ENCODE measurements around the gene ISX. TPM values are rescaled to one million over a fixed set of nuclear protein-coding genes. Genes with fewer than 3 reads are reported as not detected.

ISX gene
- total and polyA plus RNA-seq, 2 of the 13 experiments (the other 11 are each of a cell fraction or from before 2014, with no cell fraction given): 1.4 to 1.8 TPM

DNA sequence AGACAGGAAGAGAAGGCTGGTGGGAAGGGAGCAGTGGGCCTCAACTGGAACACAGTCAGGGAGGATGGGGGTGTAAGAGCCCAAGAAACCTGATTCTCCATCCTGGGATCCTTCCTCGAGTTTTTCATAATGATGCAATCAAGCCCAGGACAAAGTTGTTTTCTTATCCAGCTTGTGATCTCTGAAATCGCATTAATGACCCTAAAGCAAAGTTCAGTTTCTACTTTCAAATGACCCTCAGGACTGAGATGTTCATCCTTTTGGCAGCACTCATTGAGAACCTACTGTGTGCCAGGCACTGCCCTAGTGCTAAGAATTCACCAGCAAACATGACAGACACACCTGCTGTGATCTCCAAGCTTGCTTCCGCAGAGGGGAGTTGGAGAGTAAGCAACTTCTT lies 45.3 kb downstream of the ISX start:
- in situ Hi-C loops (cut with HindIII; ENCODE audit: extremely low pct_ligation_motif_present, low pct_unique_long_range_greater_than_20kb): no loop called here
- POLR2A ChIA-PET: no interaction called here
- no peak overlapping the region for H3K27ac ChIP-seq (ENCODE audit: extremely low read length, insufficient read depth, low read length)

DNA sequence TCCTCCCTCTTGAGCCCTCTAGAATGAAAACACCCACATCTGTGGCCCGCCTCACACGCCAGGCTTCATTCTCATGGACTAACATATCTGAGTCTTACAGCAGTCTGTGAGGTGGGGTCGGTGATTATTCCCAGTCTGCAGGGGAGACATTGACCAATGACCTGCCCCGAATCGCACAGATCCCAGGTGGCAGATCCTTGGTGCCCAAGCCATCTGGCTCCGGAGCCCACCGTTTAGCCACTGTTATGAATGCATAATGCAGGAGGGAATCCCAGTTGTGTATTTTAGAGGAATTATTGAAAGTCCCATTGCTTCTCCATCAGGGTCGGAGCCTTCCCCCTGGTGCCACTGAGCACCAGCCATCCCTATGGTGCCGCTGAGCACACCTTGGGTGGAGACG lies 47.4 kb downstream of the ISX start:
- CTCF ChIA-PET (ENCODE audit: low intra/inter-chr PET ratio, low total read pairs): no interaction called here
- Histone ChIP-seq H3K27me3 (ENCODE audit: control insufficient read depth in 1 of 2, insufficient read depth in 2 of 2, low read length in 2 of 2) (no peaks in the 10 kb centered on the region; a peak in 3 of 5 replicates), H3K79me2 (ENCODE audit: insufficient read depth, low read length) (no peaks in the 10 kb centered on the region), H4K20me1 (ENCODE audit: insufficient read depth, low read length) (no peaks in the 10 kb centered on the region), H2AFZ (ENCODE audit: low read length) (no peak overlapping the region), H3K27ac (ENCODE audit: extremely low read length, insufficient read depth, low read length) (no peak overlapping the region), H3K9ac (ENCODE audit: insufficient read depth, low read depth, low read length) (no peak overlapping the region), H3K4me2 (ENCODE audit: low read depth, low read length) (no peak overlapping the region), H3K9me3 (ENCODE audit: low read length) (no peaks in the 10 kb centered on the region), H3K4me1 (ENCODE audit: insufficient read depth, low read length) (peaks cover 10% of the 10 kb centered on the region; the same call in 1 of the 2 replicates), H3K36me3 (replicated peaks in 1 of 2; ENCODE audit: control insufficient read depth in 1 of 2, insufficient read depth in 2 of 2, low read length in 2 of 2) (no peaks in the 10 kb centered on the region), H3K4me3 (replicated peaks in 1 of 3; ENCODE audit: insufficient read depth in 1 of 3, low read depth in 2 of 3, low read length in 3 of 3) (no peak overlapping the region)
- DNase-seq (ENCODE audit: low spot score): no peak
- no TSS peak for BruUV-seq (replicated peaks)
- POLR2A ChIA-PET: no interaction called here
- FAIRE-seq: no peak
- intact Hi-C loops (cut with micrococcal nuclease; ENCODE audit: unreplicated experiment): no loop called here
- in situ Hi-C loops (cut with HindIII; ENCODE audit: extremely low pct_ligation_motif_present, low pct_unique_long_range_greater_than_20kb): no loop called here
- no peak for ATAC-seq
- WGBS (ENCODE audit: low lambda C conversion rate): 30% methylated on average over 10 of the region's 10 CpGs
- TF ChIP-seq CCAR2 (optimal IDR thresholded peaks at IDR 0.05; ENCODE audit: low read depth, low read length) (no peak), ZNF550 (CRISPR knock-in tag; IDR thresholded peaks at IDR 0.05; ENCODE audit: borderline replicate concordance) (no peak), ZNF136 (CRISPR knock-in tag; IDR thresholded peaks at IDR 0.05; ENCODE audit: low read depth) (no peak), GTF3A (CRISPR knock-in tag; conservative IDR thresholded peaks at IDR 0.05) (no peak), ZNF224 (CRISPR knock-in tag; IDR thresholded peaks at IDR 0.05) (no peak)
- TF ChIP-seq, protein P1, sequence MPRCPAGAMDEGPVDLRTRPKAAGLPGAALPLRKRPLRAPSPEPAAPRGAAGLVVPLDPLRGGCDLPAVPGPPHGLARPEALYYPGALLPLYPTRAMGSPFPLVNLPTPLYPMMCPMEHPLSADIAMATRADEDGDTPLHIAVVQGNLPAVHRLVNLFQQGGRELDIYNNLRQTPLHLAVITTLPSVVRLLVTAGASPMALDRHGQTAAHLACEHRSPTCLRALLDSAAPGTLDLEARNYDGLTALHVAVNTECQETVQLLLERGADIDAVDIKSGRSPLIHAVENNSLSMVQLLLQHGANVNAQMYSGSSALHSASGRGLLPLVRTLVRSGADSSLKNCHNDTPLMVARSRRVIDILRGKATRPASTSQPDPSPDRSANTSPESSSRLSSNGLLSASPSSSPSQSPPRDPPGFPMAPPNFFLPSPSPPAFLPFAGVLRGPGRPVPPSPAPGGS (CRISPR knock-in tag; IDR thresholded peaks at IDR 0.05): no peak

More for the DNA sequence above, 45.3 kb downstream of the ISX start:
- DNase-seq (ENCODE audit: low spot score): no peak
- FAIRE-seq: no peak
- TF ChIP-seq ATF7 (IDR thresholded peaks at IDR 0.05) (peak; percentile 50; the same call in 1 of the 2 replicates), ATF7 (CRISPR knock-in tag; IDR thresholded peaks at IDR 0.05) (no peak), GPN1 (CRISPR knock-in tag; IDR thresholded peaks at IDR 0.05; ENCODE audit: borderline replicate concordance) (no peak), CEBPB (IDR thresholded peaks at IDR 0.05; ENCODE audit: borderline replicate concordance, low read depth, low read length) (peak; percentile 18; the same call in 1 of the 2 replicates), ERF (CRISPR knock-in tag; IDR thresholded peaks at IDR 0.05) (no peak)
- no peaks in the 10 kb centered on the region for H3K36me3 ChIP-seq (replicated peaks in 1 of 2; ENCODE audit: control insufficient read depth in 1 of 2, insufficient read depth in 2 of 2, low read length in 2 of 2)
- H4K20me1 ChIP-seq (ENCODE audit: insufficient read depth, low read length): no peaks in the 10 kb centered on the region
- no peak for ATAC-seq
- CTCF ChIA-PET (ENCODE audit: low intra/inter-chr PET ratio, low total read pairs): no interaction called here
- H3K9ac ChIP-seq (ENCODE audit: insufficient read depth, low read depth, low read length): no peak overlapping the region
- peaks cover 0 to 1% of the 10 kb centered on the region in 2 experiments; a peak in 2 of 5 replicates for H3K27me3 ChIP-seq (ENCODE audit: control insufficient read depth in 1 of 2, insufficient read depth in 2 of 2, low read length in 2 of 2)
- BruUV-seq (replicated peaks): no TSS peak
- intact Hi-C loops (cut with micrococcal nuclease; ENCODE audit: unreplicated experiment): no loop called here
- no peak overlapping the region for H3K4me2 ChIP-seq (ENCODE audit: low read depth, low read length)
- no peak overlapping the region for H2AFZ ChIP-seq (ENCODE audit: low read length)
- peaks cover 5% of the 10 kb centered on the region; the same call in 1 of the 2 replicates for H3K4me1 ChIP-seq (ENCODE audit: insufficient read depth, low read length)
- no peak overlapping the region for H3K4me3 ChIP-seq (replicated peaks in 1 of 3; ENCODE audit: insufficient read depth in 1 of 3, low read depth in 2 of 3, low read length in 3 of 3)
- no peaks in the 10 kb centered on the region for H3K9me3 ChIP-seq (ENCODE audit: low read length)
- H3K79me2 ChIP-seq (ENCODE audit: insufficient read depth, low read length): no peaks in the 10 kb centered on the region
- WGBS (ENCODE audit: low lambda C conversion rate): 10% methylated on average over 1 of the region's 3 CpGs
